TTC549 (cell line): ENCODE results near the gene A4GNT.

Source experiments
- FAIRE-seq: peaks from 2 replicates; lab custom pipeline; 2012; peaks lifted over from hg19 to GRCh38; lab: Jason Lieb, UNC

A4GNT gene

GRCh38 chr3:138078901-138079344 lies 53.3 kb downstream of the A4GNT start:
- no peak for FAIRE-seq

- no peak for FAIRE-seq
Observed at GRCh38 chr3:138078096-138078495, 54.1 kb downstream of the A4GNT start.
